Measurements from ENCODE around the gene ZNF878. TPM values are rescaled to one million over a fixed set of nuclear protein-coding genes. Genes with fewer than 3 reads are reported as not detected.
A peak's percentile ranks its signal among the peaks of the same experiment; 100 is the strongest.

ZNF878 gene
- total and polyA plus RNA-seq, 2 of the 8 experiments (the other 6 are each of a cell fraction or from before 2014, with no cell fraction given), result 0.91 to 9.1 TPM

- H2BK15ac ChIP-seq (ENCODE audit: low read length), result no peak overlapping the region
- H3K27ac ChIP-seq (ENCODE audit: low read depth, low read length), result no peak overlapping the region
- H2BK120ac ChIP-seq (replicated peaks; ENCODE audit: low read depth, low read length), result no peak overlapping the region
- H4K20me1 ChIP-seq (replicated peaks in 1 of 2; ENCODE audit: control insufficient read depth in 1 of 2, insufficient read depth in 2 of 2, low read length in 2 of 2), result no peaks in the 10 kb centered on the region
- peaks cover 0 to 4% (median 2%) of the 10 kb centered on the region in 4 experiments; a peak in 3 of 7 replicates for H3K4me1 ChIP-seq (replicated peaks in 1 of 4; ENCODE audit: control insufficient read depth in 3 of 4, insufficient read depth in 4 of 4, low read length in 3 of 4)
- peak overlapping the region; percentile 77 to 90 for H3K4me2 ChIP-seq (ENCODE audit: insufficient read depth in 1 of 2, low read depth in 2 of 2, low read length in 2 of 2)
- peak overlapping the region in 1 of 4 experiments; percentile 21; a peak in 1 of 7 replicates for H3K9ac ChIP-seq (replicated peaks in 1 of 4; ENCODE audit: extremely low read depth in 1 of 4, low read depth in 3 of 4, low read length in 3 of 4)
- H2BK12ac ChIP-seq (ENCODE audit: low read depth, low read length), result no peak overlapping the region; the same call in 1 of the 2 replicates
- no peak overlapping the region for H4K5ac ChIP-seq (ENCODE audit: insufficient read length, low read depth, low read length)
- 61% methylated on average over 8 of the region's 8 CpGs; no CpG with 5 or more reads in 1 of the 2 experiments for WGBS, 2 experiments (ENCODE audit: extremely low coverage in 1 of 2, insufficient coverage in 1 of 2, insufficient read length in 1 of 2, insufficient replicate concordance in 2 of 2, low coverage in 1 of 2, low lambda C conversion rate in 2 of 2, missing lambda C conversion rate in 1 of 2)
- CTCF ChIA-PET (ENCODE audit: partially characterized antibody), result interaction anchor here (1.2 to 3.8 kb wide), 5 partner anchors 25 to 111 kb away, joined by 3 to 14 read pairs (median 5); no protein-coding TSS in a partner anchor
- no peak overlapping the region for H3K4ac ChIP-seq (replicated peaks; ENCODE audit: insufficient read length, low read depth, low read length)
- H2AK5ac ChIP-seq (ENCODE audit: low read depth, low read length), result no peak overlapping the region
- H4K91ac ChIP-seq (replicated peaks; ENCODE audit: insufficient read length, low read length), result no peak overlapping the region
- peaks cover 0 to 7% (median 2%) of the 10 kb centered on the region in 4 experiments; a peak in 3 of 7 replicates for H3K27me3 ChIP-seq (replicated peaks in 1 of 4; ENCODE audit: control insufficient read depth in 3 of 4, extremely low read depth in 1 of 4, insufficient read depth in 3 of 4, low read length in 3 of 4)
- no peak overlapping the region for H3K14ac ChIP-seq (ENCODE audit: insufficient read length)
- H2BK5ac ChIP-seq (ENCODE audit: low read depth, low read length), result no peak overlapping the region
- H3K79me2 ChIP-seq (ENCODE audit: control insufficient read depth in 1 of 2, insufficient read depth in 2 of 2, low read length in 2 of 2), result no peaks in the 10 kb centered on the region
- peaks cover 6% of the 10 kb centered on the region for H3K23me2 ChIP-seq (ENCODE audit: low read depth, low read length)
- H3K56ac ChIP-seq (replicated peaks; ENCODE audit: insufficient read length, low read depth, low read length), result no peak overlapping the region
- H2AFZ ChIP-seq (ENCODE audit: low read length), result no peak overlapping the region
- no peak overlapping the region for H3K23ac ChIP-seq (ENCODE audit: insufficient read length)
- H3K9me3 ChIP-seq (ENCODE audit: insufficient read depth in 2 of 2, low read depth in 1 of 2, low read length in 1 of 2), result no peaks in the 10 kb centered on the region; a peak in 1 of 4 replicates
- FAIRE-seq, result no peak
- H3K79me1 ChIP-seq (ENCODE audit: low read depth, low read length), result no peaks in the 10 kb centered on the region
- POLR2A ChIA-PET (ENCODE audit: partially characterized antibody), result interaction anchor here (0.7 to 3.9 kb wide), 18 partner anchors 8 to 237 kb away, joined by 3 to 58 read pairs (median 4); partner anchors contain the start of genes ZNF491, ZNF625, ZNF69 and ZNF700
- H4K8ac ChIP-seq (ENCODE audit: extremely low read depth, insufficient read depth, low read length), result no peak overlapping the region; the same call in 1 of the 2 replicates
- H3K18ac ChIP-seq (ENCODE audit: extremely low read depth, low read length), result no peak overlapping the region
- H3K36me3 ChIP-seq (ENCODE audit: control insufficient read depth in 2 of 4, insufficient read depth in 4 of 4, low read length in 3 of 4), result no peaks in the 10 kb centered on the region
- no peak overlapping the region for H2BK20ac ChIP-seq (ENCODE audit: low read length)
- DNase-seq (ENCODE audit: low read depth in 1 of 2, low spot score in 2 of 2), result no peak
- TF ChIP-seq E2F6 (IDR thresholded peaks at IDR 0.05) (peak; percentile 84), HDAC2 (IDR thresholded peaks at IDR 0.05; ENCODE audit: borderline replicate concordance in 1 of 2, low read depth in 2 of 2, low read length in 2 of 2) (no peak)
- H3K4me3 ChIP-seq (ENCODE audit: extremely low read depth in 1 of 4, insufficient read depth in 2 of 4, low read depth in 3 of 4, low read length in 4 of 4), result peak overlapping the region; percentile 58 to 81 (median 80); a peak in 7 of 8 replicates
Observed at GRCh38 chr19:12034620-12035019, 18.1 kb downstream of the ZNF878 start.

All from H1 (cell line).